H9 (cell line): ENCODE measurements around the gene OSBPL1A. TPM values are rescaled to one million over a fixed set of nuclear protein-coding genes. Genes with fewer than 3 reads are reported as not detected.

Source experiments
- DNase-seq: peaks from one replicate; pipeline ENCODE4 v3.0.0-alpha.2; 2017
- H2AFZ ChIP-seq: one replicate; pipeline ENCODE4 v1.6.1; 2013; ENCODE audit warnings: mild to moderate bottlenecking, low read length, control low read depth, moderate library complexity
- H2AK5ac ChIP-seq: 2 replicates; pipeline ENCODE4 v1.6.1; 2013; ENCODE audit warnings: low read length, control low read depth, mixed read lengths; ENCODE audit not compliant: insufficient read length
- H2BK120ac ChIP-seq: one replicate; pipeline ENCODE4 v1.6.1; 2013; ENCODE audit warnings: low read depth, mild to moderate bottlenecking, low read length, control low read depth, inconsistent platforms; ENCODE audit not compliant: poor library complexity, severe bottlenecking
- H2BK12ac ChIP-seq: 2 replicates; pipeline ENCODE4 v1.6.1; 2013; ENCODE audit warnings: low read length, control low read depth, mixed read lengths, low read depth; ENCODE audit not compliant: insufficient read length
- H2BK15ac ChIP-seq: 2 replicates; pipeline ENCODE4 v1.6.1; 2013; ENCODE audit warnings: low read depth, low read length, control low read depth
- H2BK20ac ChIP-seq: one replicate; pipeline ENCODE4 v1.6.1; 2013; ENCODE audit warnings: low read depth, mild to moderate bottlenecking, low read length, control low read depth, inconsistent platforms; ENCODE audit not compliant: poor library complexity, severe bottlenecking
- H2BK5ac ChIP-seq: 2 replicates; pipeline ENCODE4 v1.6.1; 2013; ENCODE audit warnings: low read length, control low read depth, mixed read lengths; ENCODE audit not compliant: insufficient read length
- H3K14ac ChIP-seq: 2 replicates; pipeline ENCODE4 v1.6.1; 2013; ENCODE audit warnings: low read length, control low read depth; ENCODE audit not compliant: insufficient read depth
- H3K18ac ChIP-seq: 2 replicates; pipeline ENCODE4 v1.6.1; 2013; ENCODE audit warnings: low read depth, mild to moderate bottlenecking, mixed read lengths, low read length, control low read depth; ENCODE audit not compliant: insufficient read length
- H3K23ac ChIP-seq: 2 replicates; pipeline ENCODE4 v1.6.1; 2013; ENCODE audit warnings: low read length, control low read depth, mixed read lengths, low read depth; ENCODE audit not compliant: insufficient read length
- H3K23me2 ChIP-seq: 2 replicates; pipeline ENCODE4 v1.6.1; 2013; ENCODE audit warnings: low read depth, mild to moderate bottlenecking, mixed read lengths, low read length, control low read depth; ENCODE audit not compliant: insufficient read length, poor library complexity, severe bottlenecking
- H3K27ac ChIP-seq: 2 replicates; pipeline ENCODE4 v1.5.1; 2013; ENCODE audit warnings: low read length, control low read depth, mixed read lengths, low read depth; ENCODE audit not compliant: insufficient read length
- H3K27me3 ChIP-seq: 2 replicates; pipeline ENCODE4 v1.6.1; 2013; ENCODE audit warnings: low read length, control low read depth, inconsistent platforms; ENCODE audit not compliant: insufficient read depth
- H3K4ac ChIP-seq: 2 replicates; pipeline ENCODE4 v1.6.1; 2013; ENCODE audit warnings: low read depth, mild to moderate bottlenecking, control low read depth, inconsistent platforms, low read length, moderate library complexity
- H3K4me1 ChIP-seq: 2 replicates; pipeline ENCODE4 v1.6.1; 2013; ENCODE audit warnings: low read length, control low read depth, inconsistent platforms; ENCODE audit not compliant: insufficient read depth
- H3K4me2 ChIP-seq: 2 replicates; pipeline ENCODE4 v1.6.1; 2013; ENCODE audit warnings: low read length, control low read depth, mixed read lengths; ENCODE audit not compliant: insufficient read length, insufficient read depth
- H3K56ac ChIP-seq: 2 replicates; pipeline ENCODE4 v1.6.1; 2013; ENCODE audit warnings: low read depth, mild to moderate bottlenecking, mixed read lengths, low read length, control low read depth; ENCODE audit not compliant: insufficient read length
- H3K79me1 ChIP-seq: 2 replicates; pipeline ENCODE4 v1.6.1; 2013; ENCODE audit warnings: low read depth, mild to moderate bottlenecking, moderate library complexity, low read length, control low read depth, inconsistent platforms; ENCODE audit not compliant: insufficient read depth, poor library complexity, severe bottlenecking
- H3K79me2 ChIP-seq: 2 replicates; pipeline ENCODE4 v1.6.1; 2013; ENCODE audit warnings: low read length, control low read depth, inconsistent platforms; ENCODE audit not compliant: insufficient read depth
- H3K9ac ChIP-seq: 2 replicates; pipeline ENCODE4 v1.6.1; 2013; ENCODE audit warnings: low read length, control low read depth, mixed read lengths; ENCODE audit not compliant: insufficient read length; ENCODE audit errors: extremely low read depth
- H3K9me3 ChIP-seq: one replicate; pipeline ENCODE4 v1.6.1; 2013; ENCODE audit warnings: low read depth, low read length, inconsistent platforms; ENCODE audit not compliant: control insufficient read depth
- H3T11ph ChIP-seq: one replicate; pipeline ENCODE4 v1.6.1; 2013; ENCODE audit warnings: mild to moderate bottlenecking, low read length, control low read depth, inconsistent platforms
- H4K20me1 ChIP-seq: one replicate; pipeline ENCODE4 v1.6.1; 2013; ENCODE audit not compliant: control insufficient read depth, insufficient read length, insufficient read depth
- H4K5ac ChIP-seq: 2 replicates; pipeline ENCODE4 v1.6.1; 2013; ENCODE audit warnings: low read depth, mild to moderate bottlenecking, mixed read lengths, low read length, control low read depth; ENCODE audit not compliant: insufficient read length
- H4K8ac ChIP-seq: replicated peaks from 2 replicates; pipeline ENCODE4 v1.6.1; 2013; ENCODE audit warnings: low read length, control low read depth, mixed read lengths, low read depth; ENCODE audit not compliant: insufficient read length
- H4K91ac ChIP-seq: 2 replicates; pipeline ENCODE4 v1.6.1; 2013; ENCODE audit warnings: low read depth, mild to moderate bottlenecking, moderate library complexity, mixed read lengths, low read length, control low read depth; ENCODE audit not compliant: insufficient read length
- H3K27ac Mint-ChIP-seq, 3 experiments: 2 replicates in 2 of 3; 3 replicates in 1 of 3; pipeline ENCODE4 v1.8.0; 2020 to 2021; ENCODE audit warnings: mixed read lengths in 3 of 3, mild to moderate bottlenecking in 1 of 3, moderate library complexity in 1 of 3
- H3K27me3 Mint-ChIP-seq: 2 replicates; pipeline ENCODE4 v1.8.0; 2021; ENCODE audit warnings: low read depth, mild to moderate bottlenecking, moderate library complexity, mixed read lengths
- H3K36me3 Mint-ChIP-seq, 3 experiments: 2 replicates in 2 of 3; 3 replicates in 1 of 3; pipeline ENCODE4 v1.8.0; 2020 to 2021; ENCODE audit warnings: low read depth in 3 of 3, mixed read lengths in 3 of 3; ENCODE audit not compliant: insufficient read depth in 1 of 3
- H3K4me1 Mint-ChIP-seq, 2 experiments: 2 replicates each; pipeline ENCODE4 v1.8.0; 2020; ENCODE audit warnings: mixed read lengths in 2 of 2
- H3K4me3 Mint-ChIP-seq, 2 experiments: 2 replicates in 1 of 2; 3 replicates in 1 of 2; pipeline ENCODE4 v1.8.0; 2020 to 2021; ENCODE audit warnings: mild to moderate bottlenecking in 2 of 2, mixed read lengths in 2 of 2, moderate library complexity in 1 of 2
- H3K9me3 Mint-ChIP-seq, 2 experiments: 2 replicates in 1 of 2; 3 replicates in 1 of 2; pipeline ENCODE4 v1.8.0; 2020; ENCODE audit warnings: mild to moderate bottlenecking in 2 of 2, mixed read lengths in 2 of 2, moderate library complexity in 1 of 2
- WGBS: extraction: QIAGEN DNeasy Blood & Tissue Kit; methylation state at CpG from one replicate; pipeline ENCODE4 v1.1.7; 2013; ENCODE audit warnings: missing lambda C conversion rate, low lambda C conversion rate, mixed read lengths; ENCODE audit not compliant: insufficient read length; ENCODE audit errors: extremely low coverage; 5-methylcytosine and 5-hydroxymethylcytosine counted together
- total RNA-seq: library from RNA; stranded (reverse); gene quantifications from 2 replicates; pipeline ENCODE4 v1.2.1, GENCODE V29; 2021
- TF ChIP-seq, protein P1 (sequence below): fragments of 200-600 bp; sonication (generic); conservative IDR thresholded peaks from 3 replicates; pipeline ENCODE4 v1.8.0; 2021; ENCODE audit warnings: antibody characterized with exemption, mild to moderate bottlenecking

OSBPL1A gene
- total RNA-seq, 1 experiment from 2014 or later = 33.9 TPM

DNA sequence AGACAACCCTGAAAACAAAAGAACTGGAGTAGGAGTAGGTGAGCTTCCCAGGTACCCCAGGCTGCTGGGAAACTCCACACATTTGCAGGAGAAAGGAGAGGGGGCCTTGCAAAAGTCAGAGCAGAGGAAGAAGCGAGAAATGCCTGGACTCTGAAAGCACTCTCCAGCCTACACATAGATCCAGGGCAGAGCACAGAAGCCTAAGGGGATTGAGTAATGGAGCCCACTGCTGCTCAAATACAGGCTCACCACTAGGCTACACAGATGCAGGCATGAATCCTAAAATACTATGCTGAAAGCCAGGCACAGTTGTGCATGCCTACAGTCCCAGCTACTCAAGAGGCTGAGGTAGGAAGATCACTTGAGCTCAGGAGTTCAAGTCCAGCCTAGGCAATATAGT lies 33.4 kb downstream of the OSBPL1A start:
- TF ChIP-seq, protein P1, sequence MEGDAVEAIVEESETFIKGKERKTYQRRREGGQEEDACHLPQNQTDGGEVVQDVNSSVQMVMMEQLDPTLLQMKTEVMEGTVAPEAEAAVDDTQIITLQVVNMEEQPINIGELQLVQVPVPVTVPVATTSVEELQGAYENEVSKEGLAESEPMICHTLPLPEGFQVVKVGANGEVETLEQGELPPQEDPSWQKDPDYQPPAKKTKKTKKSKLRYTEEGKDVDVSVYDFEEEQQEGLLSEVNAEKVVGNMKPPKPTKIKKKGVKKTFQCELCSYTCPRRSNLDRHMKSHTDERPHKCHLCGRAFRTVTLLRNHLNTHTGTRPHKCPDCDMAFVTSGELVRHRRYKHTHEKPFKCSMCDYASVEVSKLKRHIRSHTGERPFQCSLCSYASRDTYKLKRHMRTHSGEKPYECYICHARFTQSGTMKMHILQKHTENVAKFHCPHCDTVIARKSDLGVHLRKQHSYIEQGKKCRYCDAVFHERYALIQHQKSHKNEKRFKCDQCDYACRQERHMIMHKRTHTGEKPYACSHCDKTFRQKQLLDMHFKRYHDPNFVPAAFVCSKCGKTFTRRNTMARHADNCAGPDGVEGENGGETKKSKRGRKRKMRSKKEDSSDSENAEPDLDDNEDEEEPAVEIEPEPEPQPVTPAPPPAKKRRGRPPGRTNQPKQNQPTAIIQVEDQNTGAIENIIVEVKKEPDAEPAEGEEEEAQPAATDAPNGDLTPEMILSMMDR = no peak
- H3K79me1 ChIP-seq = no peaks in the 10 kb centered on the region
- H3T11ph ChIP-seq = no peak overlapping the region
- no peak overlapping the region for H3K18ac ChIP-seq
- H2BK12ac ChIP-seq = no peak overlapping the region
- H2BK120ac ChIP-seq = no peak overlapping the region
- H2BK5ac ChIP-seq = no peak overlapping the region
- no peak overlapping the region for H4K91ac ChIP-seq
- H4K8ac ChIP-seq = no peak overlapping the region
- no CpG with 5 or more reads among the region's 1 CpG for WGBS
- no peak overlapping the region for H2BK20ac ChIP-seq
- no peak overlapping the region for H2AK5ac ChIP-seq
- no peaks in the 10 kb centered on the region for H4K20me1 ChIP-seq
- no peaks in the 10 kb centered on the region for H3K9me3 ChIP-seq
- H3K9ac ChIP-seq = no peak overlapping the region
- H3K36me3 Mint-ChIP-seq = peaks cover 15 to 30% (median 21%) of the 10 kb centered on the region in 3 experiments; a peak in 6 of 7 replicates
- H2BK15ac ChIP-seq = no peak overlapping the region
- no peak overlapping the region for H3K23ac ChIP-seq
- H3K4me1 ChIP-seq = no peaks in the 10 kb centered on the region; the same call in 1 of the 2 replicates
- H3K14ac ChIP-seq = no peak overlapping the region
- H3K23me2 ChIP-seq = no peaks in the 10 kb centered on the region
- H3K56ac ChIP-seq = no peak overlapping the region
- H3K4me2 ChIP-seq = no peak overlapping the region
- H3K4me1 Mint-ChIP-seq = peaks cover 11 to 18% of the 10 kb centered on the region in 2 experiments
- no peaks in the 10 kb centered on the region for H3K9me3 Mint-ChIP-seq
- no peak for DNase-seq
- H3K4ac ChIP-seq = no peak overlapping the region
- no peaks in the 10 kb centered on the region for H3K27me3 Mint-ChIP-seq
- no peak overlapping the region for H4K5ac ChIP-seq
- H3K4me3 Mint-ChIP-seq = no peak overlapping the region; a peak in 1 of 5 replicates
- H2AFZ ChIP-seq = no peak overlapping the region
- no peaks in the 10 kb centered on the region for H3K27me3 ChIP-seq
- peak overlapping the region; percentile 11 to 90 (median 87); a peak in 5 of 7 replicates for H3K27ac Mint-ChIP-seq
- H3K79me2 ChIP-seq = no peaks in the 10 kb centered on the region
- H3K27ac ChIP-seq = no peak overlapping the region
